ENCODE results near the gene NEURL1. TPM values are rescaled to one million over a fixed set of nuclear protein-coding genes. Genes with fewer than 3 reads are reported as not detected.
A peak's percentile ranks its signal among the peaks of the same experiment; 100 is the strongest.
"Not testable (repeated sequence)": the region's sequence is repeated elsewhere in the genome, so short reads cannot be mapped to it uniquely, and the experiment has no call there.

NEURL1 gene
- total RNA-seq, 6 experiments from 2014 or later: 0.06 to 0.46 (median 0.27) TPM

GRCh38 chr10:103627111-103627892 is 133.8 kb downstream of the NEURL1 start:
- TF ChIP-seq CTCF (IDR thresholded peaks at IDR 0.05): no peak
- Mint-ChIP-seq H3K27ac (peak overlapping the region; percentile 48; the same call in 1 of the 2 replicates), H3K4me1 (ENCODE audit: low read depth) (no peaks in the 10 kb centered on the region), H3K9me3 (no peaks in the 10 kb centered on the region), H3K36me3 (ENCODE audit: low read depth) (peaks cover 15% of the 10 kb centered on the region), H3K27me3 (ENCODE audit: insufficient read depth) (peaks cover 5% of the 10 kb centered on the region), H3K4me3 (no peak overlapping the region; the same call in 1 of the 2 replicates)
- no peak for DNase-seq

GRCh38 chr10:103627893-103628292 is 134.4 kb downstream of the NEURL1 start:
- Mint-ChIP-seq H3K27ac (peak overlapping the region; percentile 48; the same call in 1 of the 2 replicates), H3K9me3 (no peaks in the 10 kb centered on the region), H3K4me3 (no peak overlapping the region), H3K36me3 (ENCODE audit: low read depth) (peaks cover 20% of the 10 kb centered on the region), H3K27me3 (ENCODE audit: insufficient read depth) (peaks cover 5% of the 10 kb centered on the region), H3K4me1 (ENCODE audit: low read depth) (no peaks in the 10 kb centered on the region)
- TF ChIP-seq CTCF (IDR thresholded peaks at IDR 0.05): no peak
- DNase-seq: no peak

- peaks cover 2% of the 10 kb centered on the region for H3K4me1 Mint-ChIP-seq (ENCODE audit: low read depth)
- no peak for DNase-seq
- H3K27me3 Mint-ChIP-seq (ENCODE audit: insufficient read depth): peaks cover 5% of the 10 kb centered on the region
- no peak for TF ChIP-seq CTCF (IDR thresholded peaks at IDR 0.05)
- H3K27ac Mint-ChIP-seq: 0 out of 2 replicates have a peak overlapping the region, but pooled peaks have one; percentile 18
- peaks cover 19% of the 10 kb centered on the region for H3K36me3 Mint-ChIP-seq (ENCODE audit: low read depth)
- no peaks in the 10 kb centered on the region for H3K9me3 Mint-ChIP-seq
- no peak overlapping the region for H3K4me3 Mint-ChIP-seq
Observed at GRCh38 chr10:103629581-103629980, 136.1 kb downstream of the NEURL1 start.

- no peak for TF ChIP-seq CTCF (IDR thresholded peaks at IDR 0.05)
- H3K27me3 Mint-ChIP-seq (ENCODE audit: insufficient read depth): peaks cover 5% of the 10 kb centered on the region
- DNase-seq: no peak
- H3K27ac Mint-ChIP-seq: no peak overlapping the region; the same call in 1 of the 2 replicates
- peaks cover 7% of the 10 kb centered on the region for H3K4me1 Mint-ChIP-seq (ENCODE audit: low read depth)
- H3K36me3 Mint-ChIP-seq (ENCODE audit: low read depth): peaks cover 21% of the 10 kb centered on the region
- no peak overlapping the region for H3K4me3 Mint-ChIP-seq
- no peaks in the 10 kb centered on the region for H3K9me3 Mint-ChIP-seq
Observed at GRCh38 chr10:103630156-103630555, 136.7 kb downstream of the NEURL1 start.

- H3K36me3 Mint-ChIP-seq (ENCODE audit: low read depth): peaks cover 24% of the 10 kb centered on the region
- DNase-seq: no peak
- H3K9me3 Mint-ChIP-seq: no peaks in the 10 kb centered on the region
- H3K4me3 Mint-ChIP-seq: no peak overlapping the region
- TF ChIP-seq CTCF (IDR thresholded peaks at IDR 0.05): no peak
- H3K27ac Mint-ChIP-seq: peak overlapping the region; percentile 38
- H3K4me1 Mint-ChIP-seq (ENCODE audit: low read depth): peaks cover 26% of the 10 kb centered on the region
- peaks cover 3% of the 10 kb centered on the region for H3K27me3 Mint-ChIP-seq (ENCODE audit: insufficient read depth)
Observed at GRCh38 chr10:103632247-103632642, 138.7 kb downstream of the NEURL1 start.

- DNase-seq; H3K9me3 Mint-ChIP-seq; H3K27me3 Mint-ChIP-seq (ENCODE audit: insufficient read depth); H3K4me3 Mint-ChIP-seq: not testable (repeated sequence)
- Mint-ChIP-seq H3K4me1 (ENCODE audit: low read depth) (peaks cover 32% of the 10 kb centered on the region), H3K27ac (0 out of 2 replicates have a peak overlapping the region, but pooled peaks have one; percentile 31), H3K36me3 (ENCODE audit: low read depth) (peaks cover 21% of the 10 kb centered on the region)
Observed at GRCh38 chr10:103632871-103633270, 139.4 kb downstream of the NEURL1 start.
